SK-N-SH (cell line): ENCODE results near the gene RAD21L1. TPM values are rescaled to one million over a fixed set of nuclear protein-coding genes. Genes with fewer than 3 reads are reported as not detected.

Source experiments
- CTCF ChIA-PET: fragments of 300-600, 350-600 bp; formaldehyde crosslinking; extraction: SDS; loops from one replicate; lab custom pipeline; 2021; lab: Yijun Ruan, JAX
- POLR2A ChIA-PET: fragments of 350-600 bp; sonication (Branson Sonifier 250); formaldehyde crosslinking; extraction: SDS; loops from one replicate; lab custom pipeline; 2020; ENCODE audit warnings: antibody characterized with exemption, inconsistent platforms; lab: Yijun Ruan, JAX
- DNase-seq: peaks from one replicate; pipeline ENCODE4 v3.0.0; 2012
- H2AFZ ChIP-seq: fragments of 200-600 bp; sonication (generic); 2 replicates; pipeline ENCODE4 v1.8.1; 2016; ENCODE audit warnings: antibody characterized with exemption, mild to moderate bottlenecking, low read depth
- H3F3A ChIP-seq: fragments of 200-600 bp; sonication (generic); replicated peaks from 2 replicates; pipeline ENCODE3; 2016; ENCODE audit warnings: antibody characterized with exemption, mild to moderate bottlenecking; ENCODE audit not compliant: insufficient read depth
- H3K27ac ChIP-seq, 2 experiments: fragments of 200-500 bp in 1 of 2; fragments of 200-600 bp in 1 of 2; sonication (Bioruptor generic) in 1 of 2; sonication (generic), shearing (Covaris generic) in 1 of 2; 2 replicates each; pipeline versions ENCODE4 v1.5.1 to v1.6.1; 2014 to 2016; ENCODE audit warnings: low read depth in 2 of 2, inconsistent platforms in 1 of 2, low read length in 1 of 2, mild to moderate bottlenecking in 1 of 2, mixed read lengths in 1 of 2
- H3K27me3 ChIP-seq: fragments of 200-600 bp; sonication (generic), shearing (Covaris generic); 2 replicates; pipeline ENCODE4 v1.6.1; 2016; ENCODE audit warnings: mixed run types; ENCODE audit not compliant: insufficient read depth
- H3K36me3 ChIP-seq, 2 experiments: fragments of 200-500 bp in 1 of 2; fragments of 200-600 bp in 1 of 2; sonication (Bioruptor generic) in 1 of 2; sonication (generic) in 1 of 2; replicated peaks in 1 of 2; 2 replicates each; pipeline versions ENCODE3 to v1.5.1; 2014 to 2016; ENCODE audit warnings: low read length in 1 of 2, mild to moderate bottlenecking in 1 of 2; ENCODE audit not compliant: insufficient read depth in 2 of 2, control insufficient read depth in 1 of 2
- H3K4me1 ChIP-seq, 2 experiments: fragments of 200-500 bp in 1 of 2; fragments of 200-600 bp in 1 of 2; sonication (Bioruptor generic) in 1 of 2; sonication (generic), shearing (Covaris generic) in 1 of 2; 2 replicates each; pipeline versions ENCODE4 v1.5.1 to v1.6.1; 2014 to 2016; ENCODE audit warnings: low read depth in 1 of 2, low read length in 1 of 2, mixed run types in 1 of 2; ENCODE audit not compliant: insufficient read depth in 2 of 2, control insufficient read depth in 1 of 2
- H3K4me2 ChIP-seq: fragments of 200-600 bp; sonication (generic), shearing (Covaris generic); 2 replicates; pipeline ENCODE4 v1.6.1; 2017; ENCODE audit warnings: mixed run types
- H3K4me3 ChIP-seq, 2 experiments: fragments of 200-500 bp in 1 of 2; fragments of 200-600 bp in 1 of 2; sonication (Bioruptor generic) in 1 of 2; sonication (generic), shearing (Covaris generic) in 1 of 2; 2 replicates each; pipeline versions ENCODE4 v1.5.1 to v1.8.1; 2014 to 2016; ENCODE audit warnings: low read depth in 2 of 2, inconsistent platforms in 1 of 2, low read length in 1 of 2, mild to moderate bottlenecking in 1 of 2, mixed read lengths in 1 of 2, moderate library complexity in 1 of 2
- H3K79me2 ChIP-seq: fragments of 200-600 bp; sonication (generic); 2 replicates; pipeline ENCODE4 v1.8.1; 2017; ENCODE audit warnings: mild to moderate bottlenecking; ENCODE audit not compliant: insufficient read depth
- H3K9ac ChIP-seq: fragments of 200-600 bp; sonication (generic); 2 replicates; pipeline ENCODE4 v1.6.1; 2017; ENCODE audit warnings: mixed run types
- H3K9me2 ChIP-seq: fragments of 200-600 bp; sonication (generic); 2 replicates; pipeline ENCODE4 v1.6.1; 2017; ENCODE audit warnings: mixed run types
- H3K9me3 ChIP-seq: fragments of 200-600 bp; sonication (generic); 2 replicates; pipeline ENCODE4 v1.6.1; 2017; ENCODE audit warnings: mixed run types, mild to moderate bottlenecking, moderate library complexity
- H4K20me1 ChIP-seq: fragments of 200-600 bp; sonication (generic); 2 replicates; pipeline ENCODE4 v1.6.1; 2017; ENCODE audit warnings: mild to moderate bottlenecking, mixed run types; ENCODE audit not compliant: insufficient read depth
- FOSL2 ChIP-seq: IDR thresholded peaks from 2 replicates; pipeline ENCODE4 v1.4.0; 2012; ENCODE audit warnings: low read depth, mild to moderate bottlenecking, moderate library complexity, borderline replicate concordance
- FOXJ3 ChIP-seq: sonication (generic); formaldehyde crosslinking; IDR thresholded peaks from 2 replicates; pipeline ENCODE4 v1.5.1; 2020; ENCODE audit warnings: mild to moderate bottlenecking, missing genetic modification reagents
- GABPA ChIP-seq: IDR thresholded peaks from 2 replicates; pipeline ENCODE4 v1.4.0; 2012; ENCODE audit warnings: low read depth, mild to moderate bottlenecking
- MEF2A ChIP-seq: IDR thresholded peaks from 2 replicates; pipeline ENCODE4 v1.4.0; 2012; ENCODE audit warnings: low read depth, borderline replicate concordance
- POLR2AphosphoS5 ChIP-seq: IDR thresholded peaks from 2 replicates; pipeline ENCODE4 v1.6.1; 2012; ENCODE audit warnings: low read depth, low read length
- RCOR1 ChIP-seq: fragments of 150-350 bp; IDR thresholded peaks from 2 replicates; pipeline ENCODE4 v1.6.1; 2017; ENCODE audit warnings: antibody characterized with exemption, low read length
- RFX5 ChIP-seq: IDR thresholded peaks from 2 replicates; pipeline ENCODE4 v1.6.1; 2012; ENCODE audit warnings: mild to moderate bottlenecking, improper control_type of control experiment, low read length
- SIN3A ChIP-seq: IDR thresholded peaks from 2 replicates; pipeline ENCODE4 v1.6.1; 2012; ENCODE audit warnings: low read depth, mild to moderate bottlenecking, low read length, moderate library complexity, borderline replicate concordance
- TAF1 ChIP-seq: IDR thresholded peaks from 2 replicates; pipeline ENCODE4 v1.6.1; 2012; ENCODE audit warnings: low read depth, mild to moderate bottlenecking, low read length, moderate library complexity, borderline replicate concordance
- TEAD4 ChIP-seq: IDR thresholded peaks from 2 replicates; pipeline ENCODE4 v1.4.0; 2012; ENCODE audit warnings: mild to moderate bottlenecking, borderline replicate concordance; ENCODE audit not compliant: insufficient read depth
- USF1 ChIP-seq: IDR thresholded peaks from 2 replicates; pipeline ENCODE4 v1.4.0; 2012; ENCODE audit warnings: low read depth, borderline replicate concordance
- YY1 ChIP-seq: IDR thresholded peaks from 2 replicates; pipeline ENCODE4 v1.4.0; 2012; ENCODE audit warnings: low read depth, mild to moderate bottlenecking
- ZBTB33 ChIP-seq: IDR thresholded peaks from 2 replicates; pipeline ENCODE4 v1.4.0; 2012; ENCODE audit warnings: low read depth, borderline replicate concordance
- WGBS: methylation state at CpG from one replicate; pipeline ENCODE4 v1.1.6; 2017; ENCODE audit warnings: low lambda C conversion rate; 5-methylcytosine and 5-hydroxymethylcytosine counted together
- polyA plus RNA-seq, 3 experiments: library from polyadenylated mRNA; depleted of rRNA; stranded (reverse); fragments of >200 nt; gene quantifications; 2 replicates each; pipeline ENCODE4 v1.2.3, GENCODE V29; 2012
- TF ChIP-seq, protein P1 (sequence below): IDR thresholded peaks from 2 replicates; pipeline ENCODE4 v1.4.0; 2012; ENCODE audit warnings: low read depth

The RAD21L1 gene
- polyA plus RNA-seq, 1 of the 3 experiments (the other 2 are of a cell fraction): 0.03 TPM

- H3K4me2 ChIP-seq: no peak overlapping the region
- CTCF ChIA-PET: interaction anchor here (0.7 to 4.9 kb wide), 14 partner anchors 10 to 368 kb away, joined by 3 to 33 read pairs (median 6); partner anchors contain the start of gene C20orf202
- no peaks in the 10 kb centered on the region for H3K79me2 ChIP-seq
- H2AFZ ChIP-seq: no peak overlapping the region
- H4K20me1 ChIP-seq: no peaks in the 10 kb centered on the region
- H3K27ac ChIP-seq: no peak overlapping the region
- H3K4me3 ChIP-seq: no peak overlapping the region
- no peaks in the 10 kb centered on the region for H3F3A ChIP-seq
- WGBS: 75% methylated on average over 12 of the region's 13 CpGs
- no peak for TF ChIP-seq SIN3A
- no peak for TF ChIP-seq YY1
- no peak for TF ChIP-seq POLR2AphosphoS5
- TF ChIP-seq FOXJ3 (CRISPR knock-in tag): no peak
- no peak for TF ChIP-seq ZBTB33
- TF ChIP-seq USF1: no peak
- TF ChIP-seq MEF2A: no peak
- no peak for TF ChIP-seq TEAD4
- TF ChIP-seq, protein P1, sequence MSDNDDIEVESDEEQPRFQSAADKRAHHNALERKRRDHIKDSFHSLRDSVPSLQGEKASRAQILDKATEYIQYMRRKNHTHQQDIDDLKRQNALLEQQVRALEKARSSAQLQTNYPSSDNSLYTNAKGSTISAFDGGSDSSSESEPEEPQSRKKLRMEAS: no peak
- no peak for TF ChIP-seq RFX5
- TF ChIP-seq GABPA: no peak
- TF ChIP-seq, all 33 proteins: peak for 0
- POLR2A ChIA-PET: interaction anchor here (1.6 kb wide), 1 partner anchor 12 kb away, joined by 3 read pairs; no protein-coding TSS in a partner anchor
- no peak overlapping the region for H3K9ac ChIP-seq
- no peaks in the 10 kb centered on the region for H3K36me3 ChIP-seq
- no peaks in the 10 kb centered on the region for H3K9me2 ChIP-seq
- H3K9me3 ChIP-seq: no peaks in the 10 kb centered on the region
- no peak for DNase-seq
- H3K27me3 ChIP-seq: no peaks in the 10 kb centered on the region; the same call in 1 of the 2 replicates
- H3K4me1 ChIP-seq: peaks cover 0 to 3% of the 10 kb centered on the region in 2 experiments; a peak in 1 of 4 replicates
Measured at GRCh38 chr20:1186367-1186991, 39.4 kb upstream of the RAD21L1 start.

GRCh38 chr20:1187605-1188171 lies 38.2 kb upstream of the RAD21L1 start:
- Histone ChIP-seq H3K4me2 (no peak overlapping the region), H4K20me1 (no peaks in the 10 kb centered on the region), H3K79me2 (no peaks in the 10 kb centered on the region), H3K27ac (no peak overlapping the region), H3K36me3 (no peaks in the 10 kb centered on the region), H3K4me3 (no peak overlapping the region), H3K27me3 (no peaks in the 10 kb centered on the region; the same call in 1 of the 2 replicates), H3K9me3 (no peaks in the 10 kb centered on the region), H3F3A (no peaks in the 10 kb centered on the region), H3K9ac (no peak overlapping the region), H2AFZ (no peak overlapping the region), H3K9me2 (no peaks in the 10 kb centered on the region), H3K4me1 (peaks cover 0 to 3% of the 10 kb centered on the region in 2 experiments; a peak in 1 of 4 replicates)
- DNase-seq: no peak
- WGBS: 54% methylated on average over 4 of the region's 4 CpGs
- ChIA-PET POLR2A (no interaction called here), CTCF (interaction anchor here (0.6 to 4.9 kb wide), 7 partner anchors 8 to 369 kb away, joined by 3 to 33 read pairs (median 4); no protein-coding TSS in a partner anchor)
- TF ChIP-seq MEF2A (no peak), SIN3A (no peak), ZBTB33 (no peak), TAF1 (no peak), FOSL2 (no peak), RCOR1 (no peak)
